ENCODE data around the gene NXT1. TPM values are rescaled to one million over a fixed set of nuclear protein-coding genes. Genes with fewer than 3 reads are reported as not detected.

Gene NXT1
- total RNA-seq, 2 experiments from 2014 or later = 48.7 to 50.2 TPM

Other genes starting within 250 kb of the NXT1 start
- 10 to 100 TPM; 12.2 to 13.1 TPM for gene GZF1, start 11.4 kb downstream of the NXT1 start, total RNA-seq
- 10 to 100 TPM in 1 of 2 experiments, 1 to 10 TPM in 1; 9.7 to 10.3 TPM for gene NAPB, start 70.7 kb downstream of the NXT1 start, total RNA-seq
- not detected for gene CSTL1, start 88.9 kb downstream of the NXT1 start, total RNA-seq
- gene CST11, start 102.1 kb downstream of the NXT1 start, total RNA-seq = not detected
- not detected for gene CST8, start 140.3 kb downstream of the NXT1 start, total RNA-seq
- not detected for gene CST9L, start 217.7 kb downstream of the NXT1 start, total RNA-seq

Data from activated CD8-positive, alpha-beta memory T cell treated with anti-CD3 and anti-CD28 coated beads for 36 hours (primary cell).